Cardiac fibroblast (primary cell): Measurements from ENCODE around the gene PLPPR1.

Experiments used
- DNase-seq, 2 donors: peaks; one replicate each; pipeline versions ENCODE4 v3.0.0 to v3.0.0-alpha.2; 2010; ENCODE audit warnings: low read depth in 2 of 2
- H3K4me3 ChIP-seq, 2 donors: replicated peaks in 1 of 2; 1 replicate in 1 of 2; 2 replicates in 1 of 2; pipeline ENCODE4 v1.5.1; 2011; ENCODE audit warnings: low read depth in 2 of 2, low read length in 2 of 2, mild to moderate bottlenecking in 2 of 2, moderate library complexity in 1 of 2
- CTCF ChIP-seq: IDR thresholded peaks from one replicate; pipeline ENCODE4 v1.5.1; 2011; ENCODE audit warnings: low read depth, mild to moderate bottlenecking, low read length, inconsistent platforms

The PLPPR1 gene

DNA sequence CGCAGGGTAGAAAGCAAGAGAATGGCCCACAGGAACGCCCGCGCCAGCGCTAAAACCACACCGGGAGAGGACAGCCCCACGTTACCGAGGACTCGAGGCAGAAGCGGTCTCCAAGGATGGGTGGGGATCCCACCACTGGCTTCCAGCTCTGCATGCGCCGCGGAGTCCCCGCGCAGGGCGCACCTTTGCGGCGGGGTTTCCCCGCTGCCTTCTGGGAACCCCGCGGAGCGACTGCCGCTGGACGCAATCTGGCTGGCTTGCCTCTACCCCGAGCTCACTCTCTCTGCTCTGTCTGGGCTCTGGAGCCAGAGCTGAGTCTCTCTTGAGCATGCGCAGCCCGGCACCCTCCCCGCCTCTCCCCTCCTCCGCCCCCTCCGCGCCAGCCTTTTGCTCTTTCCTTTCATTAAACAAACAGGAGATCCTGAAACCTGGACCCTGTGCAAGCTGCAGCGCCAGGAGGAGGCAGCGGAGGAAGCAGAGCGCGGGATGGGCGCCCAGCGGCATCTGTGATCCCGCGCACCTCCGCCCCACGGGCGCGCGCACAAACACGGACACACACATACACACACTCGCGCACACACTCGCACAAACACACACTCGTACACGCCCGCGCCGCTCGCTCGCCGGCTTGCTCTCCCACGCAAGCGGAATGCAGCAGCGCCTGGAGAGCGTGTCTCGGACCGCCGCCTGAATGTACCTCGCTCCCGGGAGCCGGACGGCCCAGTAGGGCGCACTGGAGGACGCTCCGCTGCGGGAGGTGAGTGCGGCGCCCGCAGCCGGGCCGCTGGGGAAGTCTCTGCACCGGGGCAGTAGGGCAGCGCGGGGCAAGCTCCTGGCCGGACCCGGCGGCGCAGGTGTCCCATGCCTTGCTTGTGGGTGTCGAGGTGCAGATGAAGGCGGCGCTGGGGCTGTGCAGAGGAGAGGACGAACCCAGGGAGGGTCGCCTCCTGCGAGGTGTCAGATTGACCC lies at the start of gene PLPPR1:
TSS of gene PLPPR1 (plus strand) at position 382 of the 969 bp plus-strand sequence.
- TF ChIP-seq CTCF: no peak
- peak; percentile 34 to 52 for DNase-seq
- H3K4me3 ChIP-seq: peak within 1 kb of the TSS; percentile 50 to 54

GRCh38 chr9:100989731-100990130 lies 38.8 kb upstream of the PLPPR1 start:
- DNase-seq: no peak
- no peak for TF ChIP-seq CTCF
- H3K4me3 ChIP-seq: no peak overlapping the region

- TF ChIP-seq CTCF: no peak
- no peak for DNase-seq
- H3K4me3 ChIP-seq: no peak overlapping the region
Observed at GRCh38 chr9:100990605-100991381, 37.7 kb upstream of the PLPPR1 start.

GRCh38 chr9:100992632-100993031 lies 35.9 kb upstream of the PLPPR1 start:
- no peak for TF ChIP-seq CTCF
- no peak for DNase-seq
- no peak overlapping the region for H3K4me3 ChIP-seq

- no peak overlapping the region for H3K4me3 ChIP-seq
- DNase-seq: no peak
- no peak for TF ChIP-seq CTCF
Observed at GRCh38 chr9:100999906-101000544, 28.5 kb upstream of the PLPPR1 start.

DNA sequence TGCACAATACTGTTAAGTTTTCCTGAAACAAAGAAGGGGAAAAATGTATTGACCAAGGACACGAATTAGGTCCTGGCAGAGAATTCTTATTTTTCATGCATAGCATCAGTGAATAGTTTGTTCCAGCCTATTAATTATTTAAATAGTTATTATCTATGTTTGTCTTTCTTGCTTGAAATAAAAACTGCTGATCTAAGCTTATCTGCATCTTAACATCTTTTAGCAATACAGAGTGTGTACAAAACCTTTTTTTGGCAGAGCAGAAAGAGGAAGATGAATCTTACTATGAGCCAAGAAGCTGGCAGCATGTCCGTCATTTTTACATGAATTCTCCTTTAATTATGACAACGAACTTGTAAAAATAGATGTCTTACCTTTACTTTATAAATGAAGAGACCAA lies 23.3 kb upstream of the PLPPR1 start:
- TF ChIP-seq CTCF: no peak
- DNase-seq: no peak
- H3K4me3 ChIP-seq: no peak overlapping the region
